Measurements from ENCODE around the gene ADARB2. TPM values are rescaled to one million over a fixed set of nuclear protein-coding genes. Genes with fewer than 3 reads are reported as not detected.

ADARB2 gene
- total and polyA plus RNA-seq, 2 experiments from 2014 or later, result 2.0 to 5.0 TPM

DNA sequence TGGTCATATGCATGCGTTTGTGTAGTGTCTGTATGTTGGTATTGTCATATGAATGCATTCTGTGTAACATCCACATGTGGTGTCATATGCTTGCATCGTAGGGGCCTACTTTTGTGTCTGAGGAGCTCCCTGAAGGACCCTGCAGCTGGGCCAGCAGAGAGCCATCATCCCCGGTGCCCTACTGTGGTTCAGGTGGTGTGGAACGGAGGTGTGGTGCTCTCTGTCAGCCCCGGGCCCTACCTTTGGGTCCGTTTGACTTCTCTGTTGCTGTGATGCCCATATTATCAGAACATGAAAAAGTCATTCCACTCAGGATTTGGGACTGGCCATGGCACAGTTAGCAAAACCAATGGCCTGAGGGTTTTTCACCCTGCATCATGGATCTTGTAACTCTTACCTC, 217.9 kb downstream of the ADARB2 start:
- H3K79me2 ChIP-seq (replicated peaks; ENCODE audit: insufficient read depth), result no peaks in the 10 kb centered on the region
- H3K9me3 Mint-ChIP-seq, result no peaks in the 10 kb centered on the region
- DNase-seq (ENCODE audit: low spot score) (no peak), ATAC-seq (no peak)
- H2AFZ ChIP-seq, result no peak overlapping the region
- H3K4me2 ChIP-seq, result no peak overlapping the region
- no peaks in the 10 kb centered on the region for H3K36me3 Mint-ChIP-seq (ENCODE audit: low read depth)
- H4K20me1 ChIP-seq (replicated peaks; ENCODE audit: insufficient read depth), result no peaks in the 10 kb centered on the region
- no peak overlapping the region for H3K4me3 ChIP-seq
- TF ChIP-seq, protein P1, sequence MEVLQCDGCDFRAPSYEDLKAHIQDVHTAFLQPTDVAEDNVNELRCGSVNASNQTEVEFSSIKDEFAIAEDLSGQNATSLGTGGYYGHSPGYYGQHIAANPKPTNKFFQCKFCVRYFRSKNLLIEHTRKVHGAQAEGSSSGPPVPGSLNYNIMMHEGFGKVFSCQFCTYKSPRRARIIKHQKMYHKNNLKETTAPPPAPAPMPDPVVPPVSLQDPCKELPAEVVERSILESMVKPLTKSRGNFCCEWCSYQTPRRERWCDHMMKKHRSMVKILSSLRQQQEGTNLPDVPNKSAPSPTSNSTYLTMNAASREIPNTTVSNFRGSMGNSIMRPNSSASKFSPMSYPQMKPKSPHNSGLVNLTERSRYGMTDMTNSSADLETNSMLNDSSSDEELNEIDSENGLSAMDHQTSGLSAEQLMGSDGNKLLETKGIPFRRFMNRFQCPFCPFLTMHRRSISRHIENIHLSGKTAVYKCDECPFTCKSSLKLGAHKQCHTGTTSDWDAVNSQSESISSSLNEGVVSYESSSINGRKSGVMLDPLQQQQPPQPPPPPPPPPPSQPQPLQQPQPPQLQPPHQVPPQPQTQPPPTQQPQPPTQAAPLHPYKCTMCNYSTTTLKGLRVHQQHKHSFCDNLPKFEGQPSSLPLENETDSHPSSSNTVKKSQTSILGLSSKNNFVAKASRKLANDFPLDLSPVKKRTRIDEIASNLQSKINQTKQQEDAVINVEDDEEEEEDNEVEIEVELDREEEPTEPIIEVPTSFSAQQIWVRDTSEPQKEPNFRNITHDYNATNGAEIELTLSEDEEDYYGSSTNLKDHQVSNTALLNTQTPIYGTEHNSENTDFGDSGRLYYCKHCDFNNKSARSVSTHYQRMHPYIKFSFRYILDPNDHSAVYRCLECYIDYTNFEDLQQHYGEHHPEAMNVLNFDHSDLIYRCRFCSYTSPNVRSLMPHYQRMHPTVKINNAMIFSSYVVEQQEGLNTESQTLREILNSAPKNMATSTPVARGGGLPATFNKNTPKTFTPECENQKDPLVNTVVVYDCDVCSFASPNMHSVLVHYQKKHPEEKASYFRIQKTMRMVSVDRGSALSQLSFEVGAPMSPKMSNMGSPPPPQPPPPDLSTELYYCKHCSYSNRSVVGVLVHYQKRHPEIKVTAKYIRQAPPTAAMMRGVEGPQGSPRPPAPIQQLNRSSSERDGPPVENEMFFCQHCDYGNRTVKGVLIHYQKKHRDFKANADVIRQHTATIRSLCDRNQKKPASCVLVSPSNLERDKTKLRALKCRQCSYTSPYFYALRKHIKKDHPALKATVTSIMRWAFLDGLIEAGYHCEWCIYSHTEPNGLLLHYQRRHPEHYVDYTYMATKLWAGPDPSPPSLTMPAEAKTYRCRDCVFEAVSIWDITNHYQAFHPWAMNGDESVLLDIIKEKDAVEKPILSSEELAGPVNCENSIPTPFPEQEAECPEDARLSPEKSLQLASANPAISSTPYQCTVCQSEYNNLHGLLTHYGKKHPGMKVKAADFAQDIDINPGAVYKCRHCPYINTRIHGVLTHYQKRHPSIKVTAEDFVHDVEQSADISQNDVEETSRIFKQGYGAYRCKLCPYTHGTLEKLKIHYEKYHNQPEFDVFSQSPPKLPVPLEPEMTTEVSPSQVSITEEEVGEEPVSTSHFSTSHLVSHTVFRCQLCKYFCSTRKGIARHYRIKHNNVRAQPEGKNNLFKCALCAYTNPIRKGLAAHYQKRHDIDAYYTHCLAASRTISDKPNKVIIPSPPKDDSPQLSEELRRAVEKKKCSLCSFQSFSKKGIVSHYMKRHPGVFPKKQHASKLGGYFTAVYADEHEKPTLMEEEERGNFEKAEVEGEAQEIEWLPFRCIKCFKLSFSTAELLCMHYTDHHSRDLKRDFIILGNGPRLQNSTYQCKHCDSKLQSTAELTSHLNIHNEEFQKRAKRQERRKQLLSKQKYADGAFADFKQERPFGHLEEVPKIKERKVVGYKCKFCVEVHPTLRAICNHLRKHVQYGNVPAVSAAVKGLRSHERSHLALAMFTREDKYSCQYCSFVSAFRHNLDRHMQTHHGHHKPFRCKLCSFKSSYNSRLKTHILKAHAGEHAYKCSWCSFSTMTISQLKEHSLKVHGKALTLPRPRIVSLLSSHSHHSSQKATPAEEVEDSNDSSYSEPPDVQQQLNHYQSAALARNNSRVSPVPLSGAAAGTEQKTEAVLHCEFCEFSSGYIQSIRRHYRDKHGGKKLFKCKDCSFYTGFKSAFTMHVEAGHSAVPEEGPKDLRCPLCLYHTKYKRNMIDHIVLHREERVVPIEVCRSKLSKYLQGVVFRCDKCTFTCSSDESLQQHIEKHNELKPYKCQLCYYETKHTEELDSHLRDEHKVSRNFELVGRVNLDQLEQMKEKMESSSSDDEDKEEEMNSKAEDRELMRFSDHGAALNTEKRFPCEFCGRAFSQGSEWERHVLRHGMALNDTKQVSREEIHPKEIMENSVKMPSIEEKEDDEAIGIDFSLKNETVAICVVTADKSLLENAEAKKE (CRISPR knock-in tag; IDR thresholded peaks at IDR 0.05), result no peak
- TF ChIP-seq ZNF114 (CRISPR knock-in tag; IDR thresholded peaks at IDR 0.05) (no peak), EZH2phosphoT487 (IDR thresholded peaks at IDR 0.05; ENCODE audit: unreplicated experiment) (no peak), POLR2AphosphoS5 (IDR thresholded peaks at IDR 0.05; ENCODE audit: low read depth) (no peak)
- TF ChIP-seq, protein P2, sequence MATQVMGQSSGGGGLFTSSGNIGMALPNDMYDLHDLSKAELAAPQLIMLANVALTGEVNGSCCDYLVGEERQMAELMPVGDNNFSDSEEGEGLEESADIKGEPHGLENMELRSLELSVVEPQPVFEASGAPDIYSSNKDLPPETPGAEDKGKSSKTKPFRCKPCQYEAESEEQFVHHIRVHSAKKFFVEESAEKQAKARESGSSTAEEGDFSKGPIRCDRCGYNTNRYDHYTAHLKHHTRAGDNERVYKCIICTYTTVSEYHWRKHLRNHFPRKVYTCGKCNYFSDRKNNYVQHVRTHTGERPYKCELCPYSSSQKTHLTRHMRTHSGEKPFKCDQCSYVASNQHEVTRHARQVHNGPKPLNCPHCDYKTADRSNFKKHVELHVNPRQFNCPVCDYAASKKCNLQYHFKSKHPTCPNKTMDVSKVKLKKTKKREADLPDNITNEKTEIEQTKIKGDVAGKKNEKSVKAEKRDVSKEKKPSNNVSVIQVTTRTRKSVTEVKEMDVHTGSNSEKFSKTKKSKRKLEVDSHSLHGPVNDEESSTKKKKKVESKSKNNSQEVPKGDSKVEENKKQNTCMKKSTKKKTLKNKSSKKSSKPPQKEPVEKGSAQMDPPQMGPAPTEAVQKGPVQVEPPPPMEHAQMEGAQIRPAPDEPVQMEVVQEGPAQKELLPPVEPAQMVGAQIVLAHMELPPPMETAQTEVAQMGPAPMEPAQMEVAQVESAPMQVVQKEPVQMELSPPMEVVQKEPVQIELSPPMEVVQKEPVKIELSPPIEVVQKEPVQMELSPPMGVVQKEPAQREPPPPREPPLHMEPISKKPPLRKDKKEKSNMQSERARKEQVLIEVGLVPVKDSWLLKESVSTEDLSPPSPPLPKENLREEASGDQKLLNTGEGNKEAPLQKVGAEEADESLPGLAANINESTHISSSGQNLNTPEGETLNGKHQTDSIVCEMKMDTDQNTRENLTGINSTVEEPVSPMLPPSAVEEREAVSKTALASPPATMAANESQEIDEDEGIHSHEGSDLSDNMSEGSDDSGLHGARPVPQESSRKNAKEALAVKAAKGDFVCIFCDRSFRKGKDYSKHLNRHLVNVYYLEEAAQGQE (IDR thresholded peaks at IDR 0.05; ENCODE audit: unreplicated experiment), result no peak
- no peaks in the 10 kb centered on the region for H3K27me3 ChIP-seq (ENCODE audit: insufficient read depth)
- H3K27me3 Mint-ChIP-seq (ENCODE audit: insufficient read depth, low read depth, poor library complexity), result peaks cover 3% of the 10 kb centered on the region
- no peaks in the 10 kb centered on the region for H3F3A ChIP-seq (replicated peaks; ENCODE audit: low read depth)
- no peaks in the 10 kb centered on the region for H3K9me2 ChIP-seq (ENCODE audit: insufficient read depth)
- no peak overlapping the region for H3K27ac Mint-ChIP-seq
- peaks cover 34% of the 10 kb centered on the region for H3K4me1 Mint-ChIP-seq
- peaks cover 24% of the 10 kb centered on the region for H3K4me1 ChIP-seq (ENCODE audit: insufficient read depth)
- H3K36me3 ChIP-seq (ENCODE audit: insufficient read depth), result no peaks in the 10 kb centered on the region
- no peak overlapping the region for H3K27ac ChIP-seq (ENCODE audit: low read depth)
- no peak overlapping the region for H3K4me3 Mint-ChIP-seq
